Neural cell (in vitro differentiated cells): Measurements from ENCODE around the gene TAGAP.

Source experiments
- CTCF ChIP-seq: fragments of 450-650 bp; IDR thresholded peaks from 2 replicates; pipeline ENCODE4 v1.5.1; 2014; ENCODE audit warnings: antibody characterized with exemption, mild to moderate bottlenecking, moderate library complexity; ENCODE audit not compliant: poor library complexity, severe bottlenecking
- RAD21 ChIP-seq: fragments of 450-650 bp; conservative IDR thresholded peaks from 2 replicates; pipeline ENCODE4 v1.6.1; 2014; ENCODE audit warnings: antibody characterized with exemption, mild to moderate bottlenecking, moderate library complexity
- SMC3 ChIP-seq: fragments of 450-650 bp; conservative IDR thresholded peaks from 2 replicates; pipeline ENCODE4 v1.6.1; 2014; ENCODE audit warnings: antibody characterized with exemption, mild to moderate bottlenecking, moderate library complexity; ENCODE audit not compliant: poor library complexity

- TF ChIP-seq CTCF (no peak), RAD21 (no peak), SMC3 (no peak)
Measured at GRCh38 chr6:159012201-159012600, 32.6 kb downstream of the TAGAP start.
